Ishikawa (cell line): ENCODE measurements around the gene SPRED2.

Experiments used
- CEBPB ChIP-seq: IDR thresholded peaks from 2 replicates; pipeline ENCODE4 v1.6.1; 2012
- CREB1 ChIP-seq: IDR thresholded peaks from 2 replicates; pipeline ENCODE4 v1.6.1; 2012; ENCODE audit warnings: low read depth
- EGR1 ChIP-seq: IDR thresholded peaks from 2 replicates; pipeline ENCODE4 v1.6.1; 2012
- EP300 ChIP-seq: IDR thresholded peaks from 2 replicates; pipeline ENCODE4 v1.6.1; 2012; ENCODE audit warnings: borderline replicate concordance
- FOXM1 ChIP-seq: IDR thresholded peaks from 2 replicates; pipeline ENCODE4 v1.6.1; 2012; ENCODE audit warnings: low read depth, borderline replicate concordance
- MAX ChIP-seq: IDR thresholded peaks from 2 replicates; pipeline ENCODE4 v1.6.1; 2012
- NFIC ChIP-seq: IDR thresholded peaks from 2 replicates; pipeline ENCODE4 v1.6.1; 2012
- RAD21 ChIP-seq: IDR thresholded peaks from 2 replicates; pipeline ENCODE4 v1.6.1; 2012; ENCODE audit warnings: low read depth
- TAF1 ChIP-seq: IDR thresholded peaks from 2 replicates; pipeline ENCODE4 v1.6.1; 2012; ENCODE audit warnings: low read depth, mild to moderate bottlenecking
- TCF12 ChIP-seq: IDR thresholded peaks from 2 replicates; pipeline ENCODE4 v1.6.1; 2012; ENCODE audit warnings: low read depth
- TEAD4 ChIP-seq: IDR thresholded peaks from 2 replicates; pipeline ENCODE4 v1.6.1; 2012
- YY1 ChIP-seq: IDR thresholded peaks from 2 replicates; pipeline ENCODE4 v1.6.1; 2012; ENCODE audit warnings: low read depth
- ZBTB7A ChIP-seq: IDR thresholded peaks from 2 replicates; pipeline ENCODE4 v1.6.1; 2012; ENCODE audit warnings: low read depth
- TF ChIP-seq, protein P1 (sequence below): IDR thresholded peaks from 2 replicates; pipeline ENCODE4 v1.6.1; 2012
- TF ChIP-seq, protein P2 (sequence below): IDR thresholded peaks from 2 replicates; pipeline ENCODE4 v1.6.1; 2012; ENCODE audit warnings: low read depth, mild to moderate bottlenecking

Gene SPRED2

GRCh38 chr2:65350651-65351056, 81.7 kb downstream of the SPRED2 start:
- TF ChIP-seq YY1 (no peak), CREB1 (no peak)

DNA sequence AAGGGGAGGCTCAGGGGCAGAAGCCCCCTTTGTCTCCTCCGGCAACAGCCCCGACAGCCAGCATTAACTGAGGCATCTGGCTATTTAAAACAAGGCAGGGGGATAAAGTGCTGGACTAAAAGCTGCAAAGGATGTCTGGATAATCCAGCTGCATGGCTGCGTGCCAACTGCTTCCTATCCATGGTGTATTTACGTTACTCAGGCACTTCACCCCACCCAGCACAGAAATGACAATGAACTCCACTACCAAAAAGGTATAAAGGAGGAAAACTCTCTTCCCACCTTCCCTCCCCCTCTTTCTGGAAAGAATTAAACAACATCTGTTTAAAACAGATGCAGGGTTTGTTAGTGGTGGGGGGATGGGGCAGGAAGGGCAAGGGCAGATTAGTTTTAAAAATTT, 82.5 kb downstream of the SPRED2 start:
- no peak for TF ChIP-seq TEAD4
- TF ChIP-seq NFIC: peak; percentile 58

DNA sequence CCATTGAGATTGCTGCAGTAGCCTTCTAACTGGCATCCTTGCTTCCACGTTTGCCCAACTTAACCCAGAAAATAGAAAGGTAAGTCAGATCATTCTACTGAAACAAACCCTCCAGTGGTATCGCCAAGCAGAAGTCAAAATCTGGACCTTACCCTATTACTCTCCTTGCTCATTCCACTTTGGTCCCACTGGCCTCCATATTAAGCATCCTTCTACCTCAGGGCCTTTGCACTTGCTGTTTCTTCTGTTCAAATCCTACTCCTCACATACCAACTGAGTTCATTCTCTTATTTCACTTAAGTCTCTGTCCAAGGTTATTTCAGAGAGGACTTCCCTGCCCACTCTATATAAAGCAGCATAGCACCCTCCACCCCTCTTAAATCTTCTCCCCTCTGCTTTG, 84.5 kb downstream of the SPRED2 start:
- no peak for TF ChIP-seq NFIC
- TF ChIP-seq YY1: no peak
- TF ChIP-seq, protein P1, sequence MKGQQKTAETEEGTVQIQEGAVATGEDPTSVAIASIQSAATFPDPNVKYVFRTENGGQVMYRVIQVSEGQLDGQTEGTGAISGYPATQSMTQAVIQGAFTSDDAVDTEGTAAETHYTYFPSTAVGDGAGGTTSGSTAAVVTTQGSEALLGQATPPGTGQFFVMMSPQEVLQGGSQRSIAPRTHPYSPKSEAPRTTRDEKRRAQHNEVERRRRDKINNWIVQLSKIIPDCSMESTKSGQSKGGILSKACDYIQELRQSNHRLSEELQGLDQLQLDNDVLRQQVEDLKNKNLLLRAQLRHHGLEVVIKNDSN: no peak
- TF ChIP-seq EP300: no peak

DNA sequence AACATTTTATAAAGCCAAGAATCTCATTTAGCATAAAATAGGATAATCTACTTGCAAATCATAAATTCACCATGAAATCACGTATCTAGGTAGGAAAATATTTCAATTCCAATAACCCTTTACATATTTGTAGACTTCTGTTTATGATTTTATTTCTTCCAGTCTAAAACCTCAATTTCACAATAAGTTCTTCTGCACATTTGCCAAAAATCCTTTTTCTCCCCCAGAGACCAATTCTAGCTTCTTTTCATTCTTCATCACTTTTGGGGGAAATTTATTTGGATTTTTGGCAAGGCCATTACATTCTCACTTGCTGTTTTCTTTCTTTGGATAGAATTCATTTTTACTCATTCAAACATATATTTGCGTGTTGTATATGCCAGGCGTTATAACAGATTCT, 86.8 kb downstream of the SPRED2 start:
- TF ChIP-seq ZBTB7A: no peak
- no peak for TF ChIP-seq TEAD4
- TF ChIP-seq NFIC: no peak
- TF ChIP-seq FOXM1: no peak
- TF ChIP-seq CREB1: no peak
- no peak for TF ChIP-seq CEBPB
- TF ChIP-seq TAF1: no peak
- no peak for TF ChIP-seq YY1
- TF ChIP-seq, protein P2, sequence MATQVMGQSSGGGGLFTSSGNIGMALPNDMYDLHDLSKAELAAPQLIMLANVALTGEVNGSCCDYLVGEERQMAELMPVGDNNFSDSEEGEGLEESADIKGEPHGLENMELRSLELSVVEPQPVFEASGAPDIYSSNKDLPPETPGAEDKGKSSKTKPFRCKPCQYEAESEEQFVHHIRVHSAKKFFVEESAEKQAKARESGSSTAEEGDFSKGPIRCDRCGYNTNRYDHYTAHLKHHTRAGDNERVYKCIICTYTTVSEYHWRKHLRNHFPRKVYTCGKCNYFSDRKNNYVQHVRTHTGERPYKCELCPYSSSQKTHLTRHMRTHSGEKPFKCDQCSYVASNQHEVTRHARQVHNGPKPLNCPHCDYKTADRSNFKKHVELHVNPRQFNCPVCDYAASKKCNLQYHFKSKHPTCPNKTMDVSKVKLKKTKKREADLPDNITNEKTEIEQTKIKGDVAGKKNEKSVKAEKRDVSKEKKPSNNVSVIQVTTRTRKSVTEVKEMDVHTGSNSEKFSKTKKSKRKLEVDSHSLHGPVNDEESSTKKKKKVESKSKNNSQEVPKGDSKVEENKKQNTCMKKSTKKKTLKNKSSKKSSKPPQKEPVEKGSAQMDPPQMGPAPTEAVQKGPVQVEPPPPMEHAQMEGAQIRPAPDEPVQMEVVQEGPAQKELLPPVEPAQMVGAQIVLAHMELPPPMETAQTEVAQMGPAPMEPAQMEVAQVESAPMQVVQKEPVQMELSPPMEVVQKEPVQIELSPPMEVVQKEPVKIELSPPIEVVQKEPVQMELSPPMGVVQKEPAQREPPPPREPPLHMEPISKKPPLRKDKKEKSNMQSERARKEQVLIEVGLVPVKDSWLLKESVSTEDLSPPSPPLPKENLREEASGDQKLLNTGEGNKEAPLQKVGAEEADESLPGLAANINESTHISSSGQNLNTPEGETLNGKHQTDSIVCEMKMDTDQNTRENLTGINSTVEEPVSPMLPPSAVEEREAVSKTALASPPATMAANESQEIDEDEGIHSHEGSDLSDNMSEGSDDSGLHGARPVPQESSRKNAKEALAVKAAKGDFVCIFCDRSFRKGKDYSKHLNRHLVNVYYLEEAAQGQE: no peak

DNA sequence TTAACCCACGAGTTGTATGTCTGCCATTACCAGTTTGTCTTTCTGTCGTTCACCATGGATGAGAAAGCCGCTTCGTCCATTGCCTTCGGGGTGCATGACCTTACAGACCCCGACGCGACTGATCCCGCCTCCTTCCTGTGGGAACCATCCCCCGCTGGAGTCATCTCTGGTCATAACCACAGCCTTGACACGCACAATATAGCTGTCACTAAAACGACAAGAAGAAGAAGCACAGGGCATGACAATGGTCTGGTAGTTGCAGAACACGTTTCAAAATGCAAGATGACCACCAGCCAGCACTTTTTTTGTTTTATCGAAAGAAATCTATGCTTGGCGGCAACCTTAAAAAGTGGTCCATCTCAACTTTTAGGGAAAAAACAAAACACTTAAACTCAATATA, 87.7 kb downstream of the SPRED2 start:
- no peak for TF ChIP-seq TCF12
- TF ChIP-seq, protein P2: no peak
- TF ChIP-seq EGR1: no peak
- no peak for TF ChIP-seq EP300
- TF ChIP-seq TAF1: no peak
- TF ChIP-seq CREB1: no peak
- no peak for TF ChIP-seq FOXM1
- TF ChIP-seq CEBPB: no peak
- no peak for TF ChIP-seq TEAD4
- TF ChIP-seq ZBTB7A: no peak
- TF ChIP-seq RAD21: no peak
- no peak for TF ChIP-seq YY1
- no peak for TF ChIP-seq MAX
- TF ChIP-seq, protein P1: no peak
- no peak for TF ChIP-seq NFIC

DNA sequence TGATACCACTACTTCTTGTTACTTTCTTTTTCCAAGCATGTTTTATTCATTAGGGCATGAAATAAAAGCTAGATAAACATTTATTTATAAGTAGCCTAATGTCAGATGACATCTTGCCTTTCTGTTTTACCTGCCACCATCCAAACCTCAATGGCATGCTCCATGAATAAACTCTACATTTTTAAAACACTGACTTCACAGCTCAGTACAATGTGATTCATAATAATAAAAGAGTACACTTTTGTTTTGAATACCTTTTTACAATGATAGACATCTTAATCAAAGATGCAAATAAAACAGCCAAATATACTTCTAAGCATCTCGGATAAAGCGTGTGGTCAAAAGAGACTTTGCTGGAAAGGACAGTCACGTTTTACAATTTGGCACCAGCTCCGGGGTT, 88.2 kb downstream of the SPRED2 start:
- no peak for TF ChIP-seq TCF12
- TF ChIP-seq MAX: no peak
- TF ChIP-seq FOXM1: no peak
- TF ChIP-seq CEBPB: no peak
- TF ChIP-seq TEAD4: no peak
- TF ChIP-seq EP300: no peak
- TF ChIP-seq RAD21: no peak
- TF ChIP-seq ZBTB7A: no peak
- TF ChIP-seq EGR1: no peak
- TF ChIP-seq CREB1: no peak
- TF ChIP-seq YY1: no peak
- TF ChIP-seq, protein P1: no peak
- no peak for TF ChIP-seq NFIC
- no peak for TF ChIP-seq TAF1
- TF ChIP-seq, protein P2: no peak
